ENCODE data around the gene CATSPER1.
A peak's percentile ranks its signal among the peaks of the same experiment; 100 is the strongest.
"Not testable (repeated sequence)": the region's sequence is repeated elsewhere in the genome, so short reads cannot be mapped to it uniquely, and the experiment has no call there.

Gene CATSPER1

GRCh38 chr11:66036334-66036710 is 10.0 kb upstream of the CATSPER1 start:
- peaks cover 7% of the 10 kb centered on the region for H3K27me3 Mint-ChIP-seq (ENCODE audit: low read depth)
- no peak for TF ChIP-seq CTCF (IDR thresholded peaks at IDR 0.05; ENCODE audit: unreplicated experiment in 3 of 3)
- H3K36me3 Mint-ChIP-seq (ENCODE audit: low read depth), result no peaks in the 10 kb centered on the region
- peaks cover 11% of the 10 kb centered on the region for H3K9me3 Mint-ChIP-seq
- H3K4me1 Mint-ChIP-seq, result no peaks in the 10 kb centered on the region
- no peak overlapping the region for H3K4me3 Mint-ChIP-seq
- H3K27ac Mint-ChIP-seq, result no peak overlapping the region

GRCh38 chr11:66035653-66036333 is 9.5 kb upstream of the CATSPER1 start:
- Mint-ChIP-seq H3K36me3 (ENCODE audit: low read depth) (no peaks in the 10 kb centered on the region), H3K27me3 (ENCODE audit: low read depth) (peaks cover 10% of the 10 kb centered on the region), H3K27ac (no peak overlapping the region), H3K4me3 (no peak overlapping the region), H3K4me1 (no peaks in the 10 kb centered on the region), H3K9me3 (peaks cover 11% of the 10 kb centered on the region)
- no peak for TF ChIP-seq CTCF (IDR thresholded peaks at IDR 0.05; ENCODE audit: unreplicated experiment in 3 of 3)

- H3K27ac Mint-ChIP-seq, result no peak overlapping the region
- H3K4me3 Mint-ChIP-seq, result no peak overlapping the region
- no peak for TF ChIP-seq CTCF (IDR thresholded peaks at IDR 0.05; ENCODE audit: unreplicated experiment in 3 of 3)
- H3K9me3 Mint-ChIP-seq, result peaks cover 11% of the 10 kb centered on the region
- H3K36me3 Mint-ChIP-seq (ENCODE audit: low read depth), result no peaks in the 10 kb centered on the region
- H3K27me3 Mint-ChIP-seq (ENCODE audit: low read depth), result peaks cover 16% of the 10 kb centered on the region
- H3K4me1 Mint-ChIP-seq, result no peaks in the 10 kb centered on the region
These were observed 6.9 kb upstream of the CATSPER1 start for GRCh38 chr11:66032957-66033735.

- H3K27me3 Mint-ChIP-seq (ENCODE audit: low read depth), result peaks cover 28% of the 10 kb centered on the region
- H3K4me3 Mint-ChIP-seq; H3K36me3 Mint-ChIP-seq (ENCODE audit: low read depth); H3K27ac Mint-ChIP-seq; H3K9me3 Mint-ChIP-seq; H3K4me1 Mint-ChIP-seq: not testable (repeated sequence)
These were observed 3.2 kb downstream of the CATSPER1 start for GRCh38 chr11:66023186-66023440.

GRCh38 chr11:66022401-66023185 is 3.7 kb downstream of the CATSPER1 start:
- peaks cover 23% of the 10 kb centered on the region for H3K27me3 Mint-ChIP-seq (ENCODE audit: low read depth)
- no peaks in the 10 kb centered on the region for H3K9me3 Mint-ChIP-seq
- no peak overlapping the region for H3K27ac Mint-ChIP-seq
- H3K4me3 Mint-ChIP-seq, result no peak overlapping the region
- TF ChIP-seq CTCF (IDR thresholded peaks at IDR 0.05; ENCODE audit: unreplicated experiment in 3 of 3), result peak; percentile 90 to 94 (median 92)
- H3K4me1 Mint-ChIP-seq, result no peaks in the 10 kb centered on the region
- no peaks in the 10 kb centered on the region for H3K36me3 Mint-ChIP-seq (ENCODE audit: low read depth)

- no peak for TF ChIP-seq CTCF (IDR thresholded peaks at IDR 0.05; ENCODE audit: unreplicated experiment in 3 of 3)
- no peak overlapping the region for H3K27ac Mint-ChIP-seq
- peaks cover 22% of the 10 kb centered on the region for H3K27me3 Mint-ChIP-seq (ENCODE audit: low read depth)
- no peak overlapping the region for H3K4me3 Mint-ChIP-seq
- H3K4me1 Mint-ChIP-seq, result no peaks in the 10 kb centered on the region
- H3K36me3 Mint-ChIP-seq (ENCODE audit: low read depth), result no peaks in the 10 kb centered on the region
- H3K9me3 Mint-ChIP-seq, result no peaks in the 10 kb centered on the region
These were observed 5.5 kb downstream of the CATSPER1 start for GRCh38 chr11:66020618-66021357.

Data from nephron (organoid).